SHP77 (cell line): Measurements from ENCODE around the gene RNU7-1.

ENCODE experiments used
- DNase-seq, 2 experiments: peaks; one replicate each; lab custom pipeline; 2025; lab: John Stamatoyannopoulos, UW

The RNU7-1 gene

GRCh38 chr12:6917491-6918231 is 26.0 kb upstream of the RNU7-1 start:
- DNase-seq, result no peak

- DNase-seq, result no peak
These were observed 24.0 kb upstream of the RNU7-1 start for GRCh38 chr12:6919588-6919987.

- no peak for DNase-seq
These were observed 22.1 kb upstream of the RNU7-1 start for GRCh38 chr12:6921539-6921938.

- no peak for DNase-seq
These were observed 21.3 kb upstream of the RNU7-1 start for GRCh38 chr12:6921996-6922946.

- DNase-seq, result no peak
These were observed 20.4 kb upstream of the RNU7-1 start for GRCh38 chr12:6923003-6923732.

- no peak for DNase-seq
These were observed 19.8 kb upstream of the RNU7-1 start for GRCh38 chr12:6923851-6924250.

- no peak for DNase-seq
These were observed 18.4 kb upstream of the RNU7-1 start for GRCh38 chr12:6925239-6925539.

- no peak for DNase-seq
These were observed 17.9 kb upstream of the RNU7-1 start for GRCh38 chr12:6925540-6926279.

GRCh38 chr12:6927379-6928021 is 16.1 kb upstream of the RNU7-1 start, which contains the start of gene ATN1:
ATN1 (plus strand) TSS chr12:6927959; CDS start chr12:6934002, 6,043 bp downstream.
- DNase-seq, result no peak

GRCh38 chr12:6928022-6928702 is 15.5 kb upstream of the RNU7-1 start:
- DNase-seq, result no peak

- no peak for DNase-seq
These were observed 14.8 kb upstream of the RNU7-1 start for GRCh38 chr12:6928703-6929407.

- DNase-seq, result no peak
These were observed 13.9 kb upstream of the RNU7-1 start for GRCh38 chr12:6929466-6930452.

GRCh38 chr12:6932766-6933165 is 10.8 kb upstream of the RNU7-1 start:
- DNase-seq, result no peak

GRCh38 chr12:6934110-6934509 is 9.5 kb upstream of the RNU7-1 start:
- no peak for DNase-seq

GRCh38 chr12:6935371-6936193 is 8.0 kb upstream of the RNU7-1 start:
- no peak for DNase-seq

- DNase-seq, result no peak
These were observed 7.4 kb upstream of the RNU7-1 start for GRCh38 chr12:6936194-6936635.

GRCh38 chr12:6936636-6937480 is 6.8 kb upstream of the RNU7-1 start:
- no peak for DNase-seq
